BE2C (cell line): Measurements from ENCODE around the gene GIT2.
"Not testable (repeated sequence)": the region's sequence is repeated elsewhere in the genome, so short reads cannot be mapped to it uniquely, and the experiment has no call there.

Experiments used
- DNase-seq: peaks from one replicate; pipeline ENCODE4 v3.0.0-alpha.2; 2020
- H3K27me3 ChIP-seq: fragments of 250-450 bp; sonication (Bioruptor Pico); 2 replicates; pipeline ENCODE4 v1.5.1; 2020; ENCODE audit warnings: mild to moderate bottlenecking
- H3K36me3 ChIP-seq: fragments of 250-450 bp; sonication (Bioruptor Pico); 2 replicates; pipeline ENCODE4 v1.5.1; 2020; ENCODE audit warnings: mild to moderate bottlenecking
- H3K4me1 ChIP-seq: fragments of 250-450 bp; sonication (Bioruptor Pico); 2 replicates; pipeline ENCODE4 v1.5.1; 2020
- H3K4me3 ChIP-seq: 2 replicates; pipeline ENCODE4 v1.5.1; 2011; ENCODE audit warnings: low read depth, low read length
- H3K9me3 ChIP-seq: fragments of 250-450 bp; sonication (Bioruptor Pico); 2 replicates; pipeline ENCODE4 v1.5.1; 2020
- TF ChIP-seq, protein P1 (sequence below): IDR thresholded peaks from 2 replicates; pipeline ENCODE4 v1.5.1; 2012; ENCODE audit warnings: mild to moderate bottlenecking, low read depth, low read length

GIT2 gene

DNA sequence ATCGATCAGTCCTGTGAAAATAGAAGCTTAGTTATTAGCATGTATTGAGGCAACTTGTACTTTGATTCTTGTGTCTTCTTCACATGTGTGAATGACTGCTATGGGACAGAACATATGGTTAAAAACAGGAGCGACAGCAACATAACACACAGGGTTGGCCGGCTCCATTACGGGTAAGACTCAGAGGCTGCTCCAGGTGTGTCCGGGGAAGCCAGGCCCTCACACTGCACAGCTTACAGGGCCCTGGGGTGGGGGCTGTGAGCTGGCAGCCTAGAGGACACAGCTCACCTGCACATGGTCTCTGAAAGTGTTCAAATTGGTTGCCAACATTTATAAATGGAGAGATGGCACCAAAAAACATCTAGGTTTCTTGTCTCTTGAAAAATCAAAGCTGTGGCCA, 65.0 kb downstream of the GIT2 start:
- Histone ChIP-seq H3K27me3 (no peaks in the 10 kb centered on the region), H3K4me3 (no peak overlapping the region), H3K9me3 (no peaks in the 10 kb centered on the region), H3K4me1 (no peaks in the 10 kb centered on the region), H3K36me3 (peaks cover 21% of the 10 kb centered on the region)
- DNase-seq = no peak
- TF ChIP-seq, protein P1, sequence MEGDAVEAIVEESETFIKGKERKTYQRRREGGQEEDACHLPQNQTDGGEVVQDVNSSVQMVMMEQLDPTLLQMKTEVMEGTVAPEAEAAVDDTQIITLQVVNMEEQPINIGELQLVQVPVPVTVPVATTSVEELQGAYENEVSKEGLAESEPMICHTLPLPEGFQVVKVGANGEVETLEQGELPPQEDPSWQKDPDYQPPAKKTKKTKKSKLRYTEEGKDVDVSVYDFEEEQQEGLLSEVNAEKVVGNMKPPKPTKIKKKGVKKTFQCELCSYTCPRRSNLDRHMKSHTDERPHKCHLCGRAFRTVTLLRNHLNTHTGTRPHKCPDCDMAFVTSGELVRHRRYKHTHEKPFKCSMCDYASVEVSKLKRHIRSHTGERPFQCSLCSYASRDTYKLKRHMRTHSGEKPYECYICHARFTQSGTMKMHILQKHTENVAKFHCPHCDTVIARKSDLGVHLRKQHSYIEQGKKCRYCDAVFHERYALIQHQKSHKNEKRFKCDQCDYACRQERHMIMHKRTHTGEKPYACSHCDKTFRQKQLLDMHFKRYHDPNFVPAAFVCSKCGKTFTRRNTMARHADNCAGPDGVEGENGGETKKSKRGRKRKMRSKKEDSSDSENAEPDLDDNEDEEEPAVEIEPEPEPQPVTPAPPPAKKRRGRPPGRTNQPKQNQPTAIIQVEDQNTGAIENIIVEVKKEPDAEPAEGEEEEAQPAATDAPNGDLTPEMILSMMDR = no peak

GRCh38 chr12:109930028-109930800, 66.0 kb downstream of the GIT2 start:
- DNase-seq = no peak
- TF ChIP-seq, protein P1 = no peak
- H3K4me3 ChIP-seq = no peak overlapping the region
- no peaks in the 10 kb centered on the region for H3K9me3 ChIP-seq
- peaks cover 19% of the 10 kb centered on the region for H3K36me3 ChIP-seq
- no peaks in the 10 kb centered on the region for H3K27me3 ChIP-seq
- no peaks in the 10 kb centered on the region for H3K4me1 ChIP-seq

- H3K4me3 ChIP-seq, H3K9me3 ChIP-seq, H3K27me3 ChIP-seq, DNase-seq, H3K4me1 ChIP-seq: not testable (repeated sequence)
- peaks cover 19% of the 10 kb centered on the region for H3K36me3 ChIP-seq
Observed at GRCh38 chr12:109929326-109929725, 66.8 kb downstream of the GIT2 start.

GRCh38 chr12:109928058-109928656, 68.0 kb downstream of the GIT2 start:
- Histone ChIP-seq H3K36me3 (peaks cover 19% of the 10 kb centered on the region), H3K9me3 (no peaks in the 10 kb centered on the region), H3K4me3 (no peak overlapping the region), H3K4me1 (no peaks in the 10 kb centered on the region), H3K27me3 (no peaks in the 10 kb centered on the region)
- TF ChIP-seq, protein P1 = no peak
- no peak for DNase-seq

DNA sequence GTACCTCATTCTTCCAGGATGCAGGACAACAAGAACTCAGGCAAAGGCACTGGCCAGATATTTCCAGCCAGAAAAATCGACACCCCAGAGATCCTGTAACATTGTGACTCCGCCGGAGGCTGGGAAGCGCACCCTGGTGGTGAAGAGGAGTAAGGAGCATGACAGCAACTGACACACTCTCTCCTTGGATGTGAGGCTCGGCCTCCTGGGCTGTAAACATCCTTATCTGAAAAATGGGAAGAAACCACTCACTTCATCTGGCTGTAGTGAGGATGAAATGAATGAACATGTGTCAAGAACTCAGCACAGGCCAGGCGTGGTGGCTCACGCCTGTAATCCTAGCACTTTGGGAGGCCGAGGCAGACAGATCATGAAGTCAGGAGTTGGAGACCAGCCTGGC, 68.5 kb downstream of the GIT2 start:
- TF ChIP-seq, protein P1 = peak; percentile 86
- peak; percentile 60 for DNase-seq

GRCh38 chr12:109926488-109927210, 69.5 kb downstream of the GIT2 start:
- no peaks in the 10 kb centered on the region for H3K4me1 ChIP-seq
- H3K4me3 ChIP-seq = no peak overlapping the region
- no peaks in the 10 kb centered on the region for H3K27me3 ChIP-seq
- H3K9me3 ChIP-seq = no peaks in the 10 kb centered on the region
- DNase-seq = no peak
- peaks cover 6% of the 10 kb centered on the region for H3K36me3 ChIP-seq
- TF ChIP-seq, protein P1 = no peak

More for the DNA sequence above, 68.5 kb downstream of the GIT2 start:
- Histone ChIP-seq H3K27me3 (no peaks in the 10 kb centered on the region), H3K4me1 (no peaks in the 10 kb centered on the region), H3K9me3 (no peaks in the 10 kb centered on the region), H3K4me3 (no peak overlapping the region), H3K36me3 (peaks cover 15% of the 10 kb centered on the region)
